ENCODE data around the gene UNC13B. TPM values are rescaled to one million over a fixed set of nuclear protein-coding genes. Genes with fewer than 3 reads are reported as not detected.
"Not testable (repeated sequence)": the region's sequence is repeated elsewhere in the genome, so short reads cannot be mapped to it uniquely, and the experiment has no call there.

Gene UNC13B
- total RNA-seq: 0.27 and 0.84 TPM in 2 replicates

GRCh38 chr9:35161713-35162604 lies at the start of gene UNC13B:
TSS of gene UNC13B (plus strand) at chr9:35162009. CDS start at chr9:35162284, 275 bp downstream.
- intact Hi-C loops (cut with micrococcal nuclease): loop anchor here (1.0 kb wide), 1 partner anchor 46 kb away; no protein-coding TSS in a partner anchor

GRCh38 chr9:35112257-35113020 lies 49.4 kb upstream of the UNC13B start:
- intact Hi-C loops (cut with micrococcal nuclease): loop anchor here (5.0 kb wide), 1 partner anchor 655 kb away; the partner anchor contains the start of genes DNAI1 and FAM219A

GRCh38 chr9:35114113-35114839 lies 47.5 kb upstream of the UNC13B start:
- intact Hi-C loops (cut with micrococcal nuclease): loop anchor here (2.0 to 5.0 kb wide), 3 partner anchors 617 to 701 kb away; partner anchors contain the start of genes DNAI1, FAM219A and HINT2

- intact Hi-C loops (cut with micrococcal nuclease): loop anchor here (2.0 to 5.0 kb wide), 7 partner anchors 218 to 700 kb away; partner anchors contain the start of genes CCDC107, DNAI1, FAM219A and GBA2
Measured at GRCh38 chr9:35114840-35115628, 46.8 kb upstream of the UNC13B start.

GRCh38 chr9:35115680-35116538 lies 45.9 kb upstream of the UNC13B start, which contains the start of gene ATOSB:
TSS of gene ATOSB (minus strand) at chr9:35115862. CDS start at chr9:35108274, 7,588 bp downstream.
- intact Hi-C loops (cut with micrococcal nuclease): loop anchor here (1.0 to 5.0 kb wide), 16 partner anchors 13 to 699 kb away; partner anchors contain the start of genes CCDC107, DNAJB5, GBA2 and HINT2

- intact Hi-C loops (cut with micrococcal nuclease): loop anchor here (1.0 to 5.0 kb wide), 14 partner anchors 13 to 631 kb away; partner anchors contain the start of genes CCDC107, DNAJB5, GBA2 and PIGO
Measured at GRCh38 chr9:35116539-35116897, 45.3 kb upstream of the UNC13B start.

GRCh38 chr9:35116898-35117551 lies 44.8 kb upstream of the UNC13B start:
- intact Hi-C loops (cut with micrococcal nuclease): loop anchor here (1.0 to 5.0 kb wide), 14 partner anchors 14 to 630 kb away; partner anchors contain the start of genes CCDC107, DNAJB5, GBA2 and PIGO

- intact Hi-C loops (cut with micrococcal nuclease): no loop called here
Measured at GRCh38 chr9:35134920-35135319, 26.9 kb upstream of the UNC13B start.

GRCh38 chr9:35135988-35136387 lies 25.8 kb upstream of the UNC13B start:
- intact Hi-C loops (cut with micrococcal nuclease): no loop called here

- intact Hi-C loops (cut with micrococcal nuclease): no loop called here
Measured at GRCh38 chr9:35136866-35137265, 24.9 kb upstream of the UNC13B start.

GRCh38 chr9:35140093-35140492 lies 21.7 kb upstream of the UNC13B start:
- intact Hi-C loops (cut with micrococcal nuclease): no loop called here

- intact Hi-C loops (cut with micrococcal nuclease): no loop called here
Measured at GRCh38 chr9:35142037-35142436, 19.8 kb upstream of the UNC13B start.

- intact Hi-C loops (cut with micrococcal nuclease): not testable (repeated sequence)
Measured at GRCh38 chr9:35147941-35148563, 13.8 kb upstream of the UNC13B start.

- intact Hi-C loops (cut with micrococcal nuclease): no loop called here
Measured at GRCh38 chr9:35152926-35153325, 8.9 kb upstream of the UNC13B start.

GRCh38 chr9:35156781-35157180 lies 5.0 kb upstream of the UNC13B start:
- intact Hi-C loops (cut with micrococcal nuclease): no loop called here

- intact Hi-C loops (cut with micrococcal nuclease): not testable (repeated sequence)
Measured at GRCh38 chr9:35157836-35158235, 4.0 kb upstream of the UNC13B start.

- intact Hi-C loops (cut with micrococcal nuclease): no loop called here
Measured at GRCh38 chr9:35158501-35159280, 3.1 kb upstream of the UNC13B start.
